Uterus (tissue), 2 donors: ENCODE data around the gene SPTBN4.

Experiments
- CTCF ChIP-seq, 4 experiments: fragments of 200-600 bp in 2 of 4; fragments of 450-650 bp in 2 of 4; sonication (generic) in 2 of 4; IDR thresholded peaks; one replicate each; pipeline ENCODE4 v1.5.1; 2016 to 2019; ENCODE audit warnings: antibody characterized with exemption in 4 of 4, mild to moderate bottlenecking in 2 of 4, moderate library complexity in 1 of 4
- POLR2A ChIP-seq, 2 donors: fragments of 450-650 bp; IDR thresholded peaks; one replicate each; pipeline ENCODE4 v1.6.1; 2016; ENCODE audit warnings: antibody characterized with exemption in 2 of 2, mild to moderate bottlenecking in 1 of 2, moderate library complexity in 1 of 2

- TF ChIP-seq CTCF (IDR thresholded peaks at IDR 0.05) (no peak), POLR2A (IDR thresholded peaks at IDR 0.05) (no peak)
These were observed 1.7 kb upstream of the SPTBN4 start for GRCh38 chr19:40465025-40465556.
